Activated CD4-positive, alpha-beta T cell treated with anti-CD3 and anti-CD28 coated beads, Interleukin-2, amount 10 ng/mL, durations not matched to agents 7 days and 5 days (primary cell): Measurements from ENCODE around the gene ADORA2A. TPM values are rescaled to one million over a fixed set of nuclear protein-coding genes. Genes with fewer than 3 reads are reported as not detected.

Experiments
- CTCF ChIA-PET: fragments of 350-600 bp; sonication (Branson Sonifier 250); formaldehyde crosslinking; loops from one replicate; lab custom pipeline; 2021; ENCODE audit warnings: antibody characterized with exemption; lab: Charles Lee
- POLR2A ChIA-PET: fragments of 350-600 bp; sonication (Branson Sonifier 250); formaldehyde crosslinking; loops from one replicate; lab custom pipeline; 2021; ENCODE audit warnings: antibody characterized with exemption; lab: Charles Lee
- DNase-seq: peaks from one replicate; pipeline ENCODE4 v3.0.0-alpha.2; 2020
- H3K27ac Mint-ChIP-seq: one replicate; pipeline ENCODE4 v1.8.0; 2021; ENCODE audit warnings: mild to moderate bottlenecking, moderate library complexity, mixed read lengths
- H3K27me3 Mint-ChIP-seq: one replicate; pipeline ENCODE4 v1.8.0; 2021; ENCODE audit warnings: mixed read lengths
- H3K36me3 Mint-ChIP-seq: one replicate; pipeline ENCODE4 v1.8.0; 2021; ENCODE audit warnings: low read depth, mixed read lengths
- H3K4me1 Mint-ChIP-seq: one replicate; pipeline ENCODE4 v1.8.0; 2021; ENCODE audit warnings: mixed read lengths
- H3K4me3 Mint-ChIP-seq: one replicate; pipeline ENCODE4 v1.8.0; 2021; ENCODE audit warnings: mild to moderate bottlenecking, moderate library complexity, mixed read lengths
- H3K9me3 Mint-ChIP-seq: one replicate; pipeline ENCODE4 v1.8.0; 2021; ENCODE audit warnings: mixed read lengths
- total RNA-seq, 2 experiments: library from RNA; stranded (reverse); gene quantifications; one replicate each; pipeline ENCODE4 v1.2.3, GENCODE V29; 2021

The ADORA2A gene
- total RNA-seq, 2 experiments from 2014 or later: 25.3 to 29.0 TPM

DNA sequence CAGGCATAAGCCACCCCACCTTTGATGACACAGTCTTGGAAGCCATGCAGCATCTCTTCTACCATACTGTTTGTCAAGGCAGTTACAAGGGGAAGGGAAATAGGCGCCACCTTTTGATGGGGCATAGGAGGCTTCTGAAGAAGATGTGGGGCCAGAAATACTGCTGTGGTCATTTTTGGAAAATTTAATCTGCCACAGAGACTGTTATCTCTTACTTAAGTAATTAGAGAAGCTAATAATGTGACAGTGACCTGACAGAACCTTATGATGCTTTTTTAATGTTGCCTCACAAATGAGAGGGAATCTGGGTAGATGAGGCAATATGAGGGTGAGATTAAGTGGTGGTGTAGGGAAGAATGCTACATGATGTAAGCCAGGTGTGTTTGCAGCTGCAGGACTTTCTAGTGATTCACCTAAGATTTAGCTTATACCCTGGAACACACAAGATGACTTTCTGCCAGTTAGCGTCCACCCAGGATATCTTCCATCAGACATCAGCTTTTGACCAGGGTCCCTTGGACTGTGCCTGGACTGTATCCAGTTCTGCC lies 34.3 kb upstream of the ADORA2A start:
- H3K4me3 Mint-ChIP-seq: no peak overlapping the region
- ChIA-PET POLR2A (no interaction called here), CTCF (interaction anchor here (0.6 to 1.5 kb wide), 2 partner anchors 8 to 28 kb away, joined by 3 read pairs; no protein-coding TSS in a partner anchor)
- no peaks in the 10 kb centered on the region for H3K9me3 Mint-ChIP-seq
- peaks cover 21% of the 10 kb centered on the region for H3K36me3 Mint-ChIP-seq
- no peaks in the 10 kb centered on the region for H3K27me3 Mint-ChIP-seq
- no peak for DNase-seq
- peaks cover 32% of the 10 kb centered on the region for H3K4me1 Mint-ChIP-seq
- H3K27ac Mint-ChIP-seq: no peak overlapping the region

DNA sequence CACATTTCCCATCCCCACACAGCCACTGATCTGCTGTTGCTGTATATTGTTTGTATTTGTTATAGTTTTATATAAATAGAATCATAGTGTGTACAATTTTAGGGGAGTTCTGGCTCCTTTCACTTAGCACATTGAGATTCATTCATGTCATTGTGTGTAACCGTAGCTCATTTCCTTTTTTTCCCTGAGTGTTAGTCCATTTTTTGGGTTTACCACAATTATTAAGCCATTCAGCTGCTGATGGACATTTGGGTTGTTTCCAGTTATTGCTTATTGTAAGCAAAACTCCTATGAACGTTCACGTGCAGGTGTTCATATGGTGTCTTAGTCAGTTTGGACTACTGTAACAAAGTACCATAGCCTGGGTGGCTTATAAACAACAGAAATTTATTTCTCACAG lies 33.6 kb upstream of the ADORA2A start:
- Mint-ChIP-seq H3K4me3 (no peak overlapping the region), H3K27ac (no peak overlapping the region), H3K4me1 (peaks cover 40% of the 10 kb centered on the region), H3K27me3 (no peaks in the 10 kb centered on the region), H3K36me3 (peaks cover 19% of the 10 kb centered on the region), H3K9me3 (no peaks in the 10 kb centered on the region)
- no peak for DNase-seq
- ChIA-PET CTCF (interaction anchor here (1.5 kb wide), 1 partner anchor 7 kb away, joined by 3 read pairs; no protein-coding TSS in a partner anchor), POLR2A (no interaction called here)

DNA sequence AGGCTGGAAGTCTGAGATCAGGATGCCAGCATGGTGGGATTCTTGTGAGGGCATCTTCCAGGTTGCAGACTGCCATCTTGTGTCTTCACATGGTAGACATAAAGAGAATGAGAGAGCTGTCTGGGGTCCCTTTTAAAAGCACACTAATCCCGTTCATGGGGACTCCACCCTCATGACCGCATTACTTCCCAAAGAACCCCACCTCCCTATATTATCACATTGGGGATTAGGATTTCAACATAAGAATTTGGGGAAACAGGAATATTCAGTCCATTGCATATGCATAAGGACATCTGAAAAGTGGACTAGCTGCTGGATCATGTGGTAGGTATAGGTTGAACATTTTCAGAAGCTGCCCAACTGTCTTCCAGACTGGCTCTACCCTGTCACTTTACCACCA lies 33.1 kb upstream of the ADORA2A start:
- peaks cover 41% of the 10 kb centered on the region for H3K4me1 Mint-ChIP-seq
- H3K27ac Mint-ChIP-seq: no peak overlapping the region
- H3K4me3 Mint-ChIP-seq: no peak overlapping the region
- no peak for DNase-seq
- no peaks in the 10 kb centered on the region for H3K9me3 Mint-ChIP-seq
- ChIA-PET POLR2A (no interaction called here), CTCF (no interaction called here)
- peaks cover 19% of the 10 kb centered on the region for H3K36me3 Mint-ChIP-seq
- H3K27me3 Mint-ChIP-seq: no peaks in the 10 kb centered on the region

DNA sequence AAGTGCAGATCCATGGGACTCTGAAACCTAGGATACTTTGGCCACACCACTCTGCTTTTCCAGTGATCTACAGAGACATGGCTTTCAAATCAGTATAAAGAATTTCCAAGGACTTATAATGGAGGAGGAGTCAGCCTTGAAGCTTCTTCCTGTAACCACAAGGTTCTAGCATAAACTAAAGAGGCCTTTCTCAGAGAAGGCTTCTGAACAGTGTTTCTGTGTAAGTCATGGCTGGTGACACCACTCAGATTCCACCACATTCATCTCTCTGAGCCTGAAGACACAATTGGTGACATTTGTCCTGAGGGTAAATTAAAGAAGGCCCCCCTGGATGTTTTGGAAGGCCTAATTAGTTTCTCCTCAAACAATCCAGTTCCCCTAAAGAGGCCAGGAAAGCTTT lies 29.0 kb upstream of the ADORA2A start:
- no peak overlapping the region for H3K27ac Mint-ChIP-seq
- DNase-seq: no peak
- ChIA-PET CTCF (interaction anchor here (2.6 kb wide), 1 partner anchor 8 kb away, joined by 8 read pairs; no protein-coding TSS in a partner anchor), POLR2A (no interaction called here)
- H3K4me3 Mint-ChIP-seq: no peak overlapping the region
- peaks cover 19% of the 10 kb centered on the region for H3K36me3 Mint-ChIP-seq
- peaks cover 42% of the 10 kb centered on the region for H3K4me1 Mint-ChIP-seq
- no peaks in the 10 kb centered on the region for H3K27me3 Mint-ChIP-seq
- H3K9me3 Mint-ChIP-seq: no peaks in the 10 kb centered on the region

DNA sequence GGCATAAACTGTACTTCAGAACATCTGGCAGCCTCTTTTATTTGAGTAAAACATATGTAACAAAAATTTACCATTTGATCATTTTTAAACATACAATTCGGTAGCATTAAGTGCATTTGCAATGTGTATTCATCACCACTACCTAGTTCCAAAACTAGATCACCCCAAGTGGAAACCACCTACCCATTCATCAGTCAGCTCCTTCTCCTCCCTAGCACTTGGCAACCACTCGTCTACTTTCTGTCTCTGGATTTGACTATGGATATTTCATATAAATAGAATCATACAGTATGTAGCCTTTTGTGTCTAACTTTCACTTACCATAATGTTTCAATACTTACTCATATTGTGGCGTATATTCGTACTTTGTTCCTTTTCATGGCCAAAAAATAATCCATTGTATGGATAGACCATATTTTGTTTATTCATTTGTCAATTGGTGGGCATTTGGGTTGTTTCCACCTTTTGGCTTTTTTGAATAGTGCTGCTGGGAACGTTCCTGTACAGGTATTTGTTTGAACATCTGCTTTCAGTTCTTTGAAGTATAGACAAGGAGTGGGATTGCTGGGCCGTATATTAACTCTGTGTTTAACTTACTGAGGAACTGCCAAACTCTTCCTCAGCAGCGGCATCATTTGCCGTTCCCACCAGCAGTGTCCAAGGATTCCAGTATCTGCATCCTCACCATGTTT lies 27.2 kb upstream of the ADORA2A start:
- Mint-ChIP-seq H3K4me1 (peaks cover 42% of the 10 kb centered on the region), H3K4me3 (no peak overlapping the region), H3K27ac (no peak overlapping the region), H3K27me3 (no peaks in the 10 kb centered on the region), H3K36me3 (peaks cover 22% of the 10 kb centered on the region), H3K9me3 (no peaks in the 10 kb centered on the region)
- DNase-seq: no peak
- POLR2A ChIA-PET: interaction anchor here (0.6 kb wide), 1 partner anchor 168 kb away, joined by 3 read pairs; no protein-coding TSS in a partner anchor
- CTCF ChIA-PET: interaction anchor here (0.6 to 2.6 kb wide), 7 partner anchors 9 to 588 kb away, joined by 3 to 8 read pairs (median 4); no protein-coding TSS in a partner anchor

DNA sequence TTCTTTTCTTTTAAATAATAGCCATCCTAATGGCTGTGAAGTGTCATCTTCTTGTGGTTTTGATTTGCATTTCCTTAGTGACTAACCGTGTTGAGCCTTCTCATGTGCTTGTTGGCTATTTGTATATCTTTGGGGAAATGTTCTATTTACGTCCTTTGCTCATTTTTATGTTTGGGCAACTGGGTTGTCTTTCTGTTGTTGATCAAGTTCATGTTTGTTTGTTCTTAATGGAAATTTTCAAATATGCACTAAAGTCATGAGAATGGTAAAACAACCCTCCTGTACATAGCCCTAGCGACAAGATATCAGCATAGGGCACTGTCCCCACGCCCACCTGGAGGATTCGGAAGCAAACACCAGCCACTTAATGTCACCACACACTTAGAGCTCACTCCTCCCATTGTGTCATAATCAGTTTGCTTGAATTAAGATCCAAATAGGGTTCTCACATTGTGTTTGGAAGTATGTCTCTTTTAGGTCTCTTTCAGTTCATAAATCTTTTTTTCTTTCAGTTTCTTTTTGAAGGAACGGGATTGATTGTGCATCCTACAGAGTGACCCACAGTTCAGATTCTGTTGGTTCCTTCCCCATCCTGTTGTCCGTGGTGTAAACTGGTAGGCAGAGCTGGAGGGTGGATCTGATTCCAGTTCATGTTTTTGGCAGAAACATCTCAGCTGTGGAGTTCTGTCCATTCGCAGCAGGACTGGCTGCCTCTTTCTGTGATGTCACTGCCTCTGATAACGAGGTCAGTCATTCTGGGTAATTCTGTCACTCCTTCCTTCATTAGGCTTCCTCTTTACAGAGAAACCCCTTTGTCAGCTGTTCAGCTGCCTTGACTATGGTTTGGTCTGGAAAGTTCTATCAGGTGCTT lies 26.4 kb upstream of the ADORA2A start:
- DNase-seq: no peak
- ChIA-PET POLR2A (interaction anchor here (0.6 kb wide), 1 partner anchor 167 kb away, joined by 3 read pairs; no protein-coding TSS in a partner anchor), CTCF (interaction anchor here (1.2 to 2.6 kb wide), 4 partner anchors 8 to 21 kb away, joined by 3 to 8 read pairs (median 6); no protein-coding TSS in a partner anchor)
- Mint-ChIP-seq H3K4me3 (peak overlapping the region; percentile 39), H3K9me3 (no peaks in the 10 kb centered on the region), H3K27ac (peak overlapping the region; percentile 37), H3K4me1 (peaks cover 40% of the 10 kb centered on the region), H3K36me3 (peaks cover 22% of the 10 kb centered on the region), H3K27me3 (no peaks in the 10 kb centered on the region)

DNA sequence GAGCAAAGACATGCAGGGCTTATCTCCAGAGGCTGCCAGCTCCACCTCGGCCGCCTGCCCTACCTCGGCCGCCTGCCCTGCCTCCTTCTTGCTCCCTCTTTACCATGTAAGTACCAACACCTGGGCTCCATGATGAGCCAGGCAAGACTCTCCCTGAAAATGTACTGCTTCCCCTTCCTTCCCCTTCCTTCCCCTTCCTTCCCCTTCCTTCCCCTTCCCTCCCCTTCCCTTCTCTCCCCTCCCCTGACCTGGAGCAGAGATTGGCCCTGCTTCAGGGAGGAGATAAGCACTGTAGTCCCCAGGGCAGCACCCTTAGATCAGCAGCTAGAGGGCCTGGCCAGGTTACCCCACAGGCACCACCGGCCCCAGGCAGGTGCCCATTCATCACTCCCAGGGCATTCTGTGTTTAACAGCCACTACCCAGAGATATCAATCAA lies 25.4 kb upstream of the ADORA2A start:
- no peak overlapping the region for H3K4me3 Mint-ChIP-seq
- no peaks in the 10 kb centered on the region for H3K9me3 Mint-ChIP-seq
- ChIA-PET POLR2A (no interaction called here), CTCF (interaction anchor here (1.3 kb wide), 1 partner anchor 9 kb away, joined by 3 read pairs; no protein-coding TSS in a partner anchor)
- DNase-seq: no peak
- peaks cover 20% of the 10 kb centered on the region for H3K36me3 Mint-ChIP-seq
- no peak overlapping the region for H3K27ac Mint-ChIP-seq
- peaks cover 45% of the 10 kb centered on the region for H3K4me1 Mint-ChIP-seq
- H3K27me3 Mint-ChIP-seq: no peaks in the 10 kb centered on the region

DNA sequence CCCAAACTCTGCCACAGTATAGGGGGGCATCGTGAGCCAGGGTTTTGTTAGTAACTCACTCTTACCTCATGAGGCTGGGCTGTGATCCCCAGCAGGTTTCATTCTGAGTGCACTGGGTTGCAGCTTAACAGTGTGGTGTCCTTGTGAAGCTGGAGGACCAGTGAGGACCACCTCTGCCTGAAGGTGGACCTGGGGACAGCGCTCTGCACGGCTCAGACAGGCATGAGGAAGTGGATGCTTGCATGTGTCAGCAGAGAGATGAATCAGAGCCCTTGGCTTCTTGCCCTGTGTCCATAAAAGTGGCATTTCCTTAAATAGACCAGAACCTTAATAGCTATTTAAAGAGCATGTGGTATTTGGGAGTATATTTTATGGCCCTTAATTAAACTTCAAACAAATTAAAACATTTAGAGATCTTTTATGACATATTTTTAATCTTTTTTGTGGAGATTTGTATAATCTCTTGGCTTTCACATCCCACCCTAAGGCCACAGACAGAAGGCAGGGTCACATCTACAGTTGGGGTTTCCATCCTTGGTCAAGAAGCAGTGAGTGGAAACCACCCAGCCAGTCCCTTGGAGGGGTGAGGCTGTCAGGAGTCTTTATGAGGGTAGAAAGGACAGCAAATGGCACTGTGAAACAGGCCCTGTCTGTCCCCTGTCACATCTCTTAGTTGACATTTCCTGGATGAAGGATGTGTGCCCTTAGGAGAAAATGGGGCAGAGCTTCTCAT lies 24.8 kb upstream of the ADORA2A start:
- Mint-ChIP-seq H3K4me1 (peaks cover 52% of the 10 kb centered on the region), H3K9me3 (no peaks in the 10 kb centered on the region), H3K27me3 (no peaks in the 10 kb centered on the region), H3K27ac (peak overlapping the region; percentile 38), H3K4me3 (no peak overlapping the region), H3K36me3 (peaks cover 20% of the 10 kb centered on the region)
- no peak for DNase-seq
- ChIA-PET CTCF (interaction anchor here (1.4 kb wide), 1 partner anchor 21 kb away, joined by 4 read pairs; no protein-coding TSS in a partner anchor), POLR2A (no interaction called here)

DNA sequence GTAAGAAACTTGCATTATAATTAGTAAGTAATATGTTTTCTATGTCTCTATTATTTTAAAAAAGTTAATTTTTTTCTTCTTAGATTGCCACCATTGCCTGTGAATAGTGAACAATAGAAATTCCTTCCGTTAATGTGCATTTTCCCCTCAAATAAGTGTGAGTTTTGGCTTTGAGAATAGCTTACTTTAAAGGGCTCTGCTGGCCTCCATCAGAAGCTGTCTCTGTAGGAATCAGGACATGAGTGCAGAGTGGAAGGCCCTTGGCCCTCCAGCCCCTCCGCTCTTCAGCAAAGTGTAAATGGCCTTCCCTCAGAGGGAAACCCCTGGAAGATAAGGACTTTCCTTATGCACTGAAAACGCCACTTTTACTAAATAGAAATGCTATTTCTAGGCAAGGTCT lies 24.1 kb upstream of the ADORA2A start:
- ChIA-PET POLR2A (no interaction called here), CTCF (interaction anchor here (1.4 kb wide), 1 partner anchor 20 kb away, joined by 4 read pairs; no protein-coding TSS in a partner anchor)
- Mint-ChIP-seq H3K27me3 (no peaks in the 10 kb centered on the region), H3K4me3 (no peak overlapping the region), H3K4me1 (peaks cover 51% of the 10 kb centered on the region), H3K9me3 (no peaks in the 10 kb centered on the region), H3K27ac (no peak overlapping the region), H3K36me3 (peaks cover 19% of the 10 kb centered on the region)
- no peak for DNase-seq

DNA sequence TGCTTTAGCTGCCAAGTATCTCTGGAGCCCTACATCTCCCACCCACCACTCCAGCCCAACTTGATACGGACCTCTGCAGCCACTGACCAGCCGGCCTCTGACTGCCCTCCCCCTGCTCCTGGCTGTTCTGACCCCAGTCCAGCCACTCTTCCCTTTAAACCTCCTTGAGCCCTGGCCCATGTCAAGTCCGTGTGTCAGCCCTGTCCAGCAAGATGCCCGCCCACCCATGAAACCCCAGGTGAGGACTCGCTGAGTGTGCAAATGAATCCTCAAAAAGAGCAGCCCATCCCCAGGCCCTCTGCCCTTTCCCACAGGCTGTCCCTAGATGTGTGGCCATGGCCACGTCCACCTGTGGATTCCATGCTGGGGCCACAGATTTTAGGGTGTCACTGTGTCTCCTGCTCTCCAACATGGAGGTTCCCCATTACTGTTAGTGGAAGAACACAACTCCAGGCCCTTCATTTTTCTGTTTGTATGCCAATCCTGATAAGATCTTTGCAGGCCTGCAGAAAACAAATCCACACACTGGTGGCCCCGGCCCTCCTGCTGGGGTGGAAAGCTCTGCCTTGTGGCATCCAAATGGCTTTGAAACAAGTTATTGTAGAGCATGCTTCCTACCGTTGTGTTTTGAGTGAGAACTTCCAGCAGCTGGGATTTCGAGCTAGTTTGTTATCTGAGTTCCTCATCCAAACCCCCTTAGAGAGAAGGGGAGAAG lies 22.7 kb upstream of the ADORA2A start:
- peaks cover 55% of the 10 kb centered on the region for H3K4me1 Mint-ChIP-seq
- CTCF ChIA-PET: no interaction called here
- H3K27ac Mint-ChIP-seq: no peak overlapping the region

DNA sequence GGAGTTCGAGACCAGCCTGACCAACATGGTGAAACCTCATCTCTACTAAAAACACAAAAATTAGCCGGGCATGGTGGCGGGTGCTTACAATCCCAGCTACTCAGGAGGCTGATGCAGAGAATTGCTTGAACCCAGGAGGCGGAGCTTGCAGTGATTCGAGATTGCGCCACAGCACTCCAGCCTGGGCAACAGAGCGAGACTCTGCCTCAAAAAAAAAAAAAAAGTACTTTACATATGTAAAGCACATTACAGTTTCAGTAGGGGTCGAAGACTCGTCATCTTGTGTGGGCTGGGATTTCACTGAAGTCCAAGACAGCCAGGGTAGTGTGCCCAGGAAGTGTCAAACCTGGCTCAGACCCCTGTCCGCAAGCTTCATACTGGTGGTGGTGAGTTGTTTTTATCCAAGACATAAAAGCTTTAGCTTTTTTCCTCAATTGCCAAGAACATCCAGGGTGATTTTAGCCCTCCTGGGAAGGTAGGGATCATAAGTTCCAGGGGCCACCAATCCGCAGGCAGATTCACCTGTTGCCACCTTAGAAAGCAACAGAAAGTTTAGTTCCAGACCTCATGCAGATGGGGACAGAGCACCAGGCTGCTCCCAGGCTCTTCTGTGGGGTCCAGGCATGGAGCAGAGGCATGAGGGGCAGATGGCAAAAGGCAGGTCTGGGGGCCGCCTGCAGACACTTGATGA lies 21.6 kb upstream of the ADORA2A start:
- Mint-ChIP-seq H3K9me3 (no peaks in the 10 kb centered on the region), H3K4me1 (peaks cover 55% of the 10 kb centered on the region), H3K27ac (peak overlapping the region; percentile 68), H3K27me3 (no peaks in the 10 kb centered on the region), H3K36me3 (peaks cover 17% of the 10 kb centered on the region), H3K4me3 (no peak overlapping the region)
- DNase-seq: no peak
- POLR2A ChIA-PET: no interaction called here
- CTCF ChIA-PET: no interaction called here

More for the DNA sequence above, 22.7 kb upstream of the ADORA2A start:
- Mint-ChIP-seq H3K27me3 (no peaks in the 10 kb centered on the region), H3K36me3 (peaks cover 19% of the 10 kb centered on the region), H3K4me3 (no peak overlapping the region), H3K9me3 (no peaks in the 10 kb centered on the region)
- no peak for DNase-seq
- POLR2A ChIA-PET: no interaction called here
